Kidney (tissue), 14 donors: ENCODE results near the gene DKKL1. TPM values are rescaled to one million over a fixed set of nuclear protein-coding genes. Genes with fewer than 3 reads are reported as not detected.

ENCODE experiments used
- DNase-seq, 5 donors: peaks; one replicate each; pipeline ENCODE4 v3.0.0-alpha.2; 2013 to 2020
- FAIRE-seq: peaks from 2 replicates; lab custom pipeline; 2012; peaks lifted over from hg19 to GRCh38; lab: Jason Lieb, UNC
- H3K27ac ChIP-seq, 2 donors: one replicate each; pipeline ENCODE4 v1.7.0; 2013; ENCODE audit warnings: low read depth in 2 of 2, low read length in 2 of 2, inconsistent platforms in 1 of 2
- H3K27me3 ChIP-seq: one replicate; pipeline ENCODE4 v1.7.1; 2013; ENCODE audit warnings: low read length, inconsistent platforms; ENCODE audit not compliant: control insufficient read depth, insufficient read depth
- H3K36me3 ChIP-seq, 3 donors: one replicate each; pipeline versions ENCODE4 v1.7.0 to v1.7.1; 2013; ENCODE audit warnings: low read length in 3 of 3, control low read depth in 1 of 3, inconsistent platforms in 1 of 3; ENCODE audit not compliant: insufficient read depth in 3 of 3, control insufficient read depth in 2 of 3
- H3K4me1 ChIP-seq, 3 donors: one replicate each; pipeline versions ENCODE4 v1.7.0 to v1.7.1; 2013; ENCODE audit warnings: low read length in 3 of 3, inconsistent platforms in 1 of 3, low read depth in 1 of 3; ENCODE audit not compliant: control insufficient read depth in 2 of 3, insufficient read depth in 2 of 3
- H3K4me3 ChIP-seq, 3 donors: one replicate each; pipeline versions ENCODE4 v1.7.0 to v1.8.1; 2013; ENCODE audit warnings: low read length in 3 of 3, control low read depth in 1 of 3, inconsistent platforms in 1 of 3
- H3K9ac ChIP-seq, 3 donors: one replicate each; pipeline versions ENCODE4 v1.7.0 to v1.7.1; 2013; ENCODE audit warnings: low read length in 3 of 3, control low read depth in 1 of 3, inconsistent platforms in 1 of 3
- H3K9me3 ChIP-seq, 3 donors: one replicate each; pipeline versions ENCODE4 v1.7.0 to v1.7.1; 2013; ENCODE audit warnings: low read length in 3 of 3, control low read depth in 1 of 3, inconsistent platforms in 1 of 3; ENCODE audit not compliant: control insufficient read depth in 2 of 3, insufficient read depth in 1 of 3
- CTCF ChIP-seq: IDR thresholded peaks from 3 replicates; pipeline ENCODE4 v1.5.1; 2012; ENCODE audit warnings: mild to moderate bottlenecking, moderate library complexity, borderline replicate concordance; ENCODE audit not compliant: insufficient read depth; ENCODE audit errors: extremely low read depth
- intact Hi-C: fragments of 100-400 bp; cut with DNase I; formaldehyde crosslinking; loops from one replicate; pipeline ENCODE4 v1.11.1; 2022
- polyA plus RNA-seq: library from polyadenylated mRNA; stranded (reverse); fragments of 350-450 nt; fragmentation: Illumina TruSeq; extraction: RNeasy Lipid Tissue Mini Kit (QIAGEN cat#74804); gene quantifications from one replicate; pipeline ENCODE4 v1.2.3, GENCODE V29; 2014; ENCODE audit warnings: low read depth, low replicate concordance; ENCODE audit not compliant: insufficient read depth
- total RNA-seq: library from RNA; stranded (reverse); fragmentation: NEBNext Ultra II Directional; extraction: Animal tissue kit (Norgen Biotek cat#: 25700); gene quantifications from one replicate; pipeline ENCODE4 v1.2.1, GENCODE V29; 2021
- donor health status: control.
- donor health status: control.
- donor health status: control.
- donor health status: control.
- donor health status: control.
- donor health status: DM: yes; HTN: yes; CAD: no.
- donor health status: Normal renal cell carcinoma (clear cell type).

Gene DKKL1
- total and polyA plus RNA-seq, 2 donors from 2014 or later = 0.57 to 0.95 TPM

- no peak for DNase-seq
- Histone ChIP-seq H3K4me1 (no peaks in the 10 kb centered on the region), H3K27me3 (no peaks in the 10 kb centered on the region), H3K27ac (no peak overlapping the region), H3K4me3 (no peak overlapping the region), H3K36me3 (no peaks in the 10 kb centered on the region), H3K9ac (no peak overlapping the region), H3K9me3 (no peaks in the 10 kb centered on the region)
- no peak for TF ChIP-seq CTCF
- intact Hi-C loops = loop anchor here (10.0 kb wide), 1 partner anchor 49 kb away; the partner anchor contains the start of gene SLC17A7
- FAIRE-seq = no peak
Observed at GRCh38 chr19:49395581-49396407, 32.1 kb downstream of the DKKL1 start.

DNA sequence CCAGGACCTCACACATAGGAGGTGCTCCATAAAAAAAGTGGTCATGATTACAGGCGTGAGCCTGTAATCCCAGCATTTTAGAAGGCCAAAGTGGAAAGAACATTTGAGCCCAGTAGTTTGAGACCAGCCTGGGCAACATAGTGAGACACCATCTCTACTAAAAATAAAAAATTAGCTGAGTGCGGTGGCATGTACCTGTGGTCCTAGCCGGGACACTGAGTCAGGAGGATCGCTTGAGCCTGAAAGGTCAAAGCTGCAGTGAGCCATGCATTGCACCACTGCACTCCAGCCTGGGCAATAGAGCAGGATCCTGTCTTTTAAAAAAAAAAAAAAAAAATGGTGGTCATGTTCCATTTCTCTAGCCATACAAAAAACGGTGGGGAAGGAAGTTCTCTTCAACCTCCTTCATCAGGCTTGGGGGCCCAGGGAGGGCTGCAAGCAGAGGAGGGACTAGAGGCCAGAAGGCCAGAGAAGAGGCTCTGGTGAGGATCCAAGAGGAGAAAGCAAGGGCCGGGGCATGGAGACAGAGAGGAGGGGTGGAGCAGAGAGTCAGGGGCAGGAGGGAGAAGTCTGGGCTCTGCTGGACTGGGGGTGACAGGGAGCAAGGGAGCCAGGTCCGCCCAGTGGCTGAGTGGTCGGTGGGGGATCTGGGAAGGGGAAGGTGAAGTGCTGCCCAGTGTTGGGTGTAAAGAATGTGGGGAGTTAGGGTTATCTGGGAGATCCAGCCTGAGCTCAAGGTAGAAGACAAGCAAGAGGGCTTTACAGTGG is 33.2 kb downstream of the DKKL1 start:
- Histone ChIP-seq H3K9ac (no peak overlapping the region), H3K9me3 (no peaks in the 10 kb centered on the region), H3K36me3 (no peaks in the 10 kb centered on the region), H3K27me3 (no peaks in the 10 kb centered on the region), H3K4me3 (no peak overlapping the region), H3K27ac (no peak overlapping the region), H3K4me1 (no peaks in the 10 kb centered on the region)
- TF ChIP-seq CTCF = no peak
- FAIRE-seq = no peak
- no peak for DNase-seq
- intact Hi-C loops = loop anchor here (10.0 kb wide), 1 partner anchor 48 kb away; the partner anchor contains the start of gene SLC17A7

GRCh38 chr19:49398001-49398615 is 34.4 kb downstream of the DKKL1 start:
- Histone ChIP-seq H3K36me3 (no peaks in the 10 kb centered on the region), H3K27ac (no peak overlapping the region), H3K9ac (no peak overlapping the region), H3K4me3 (no peak overlapping the region), H3K4me1 (no peaks in the 10 kb centered on the region), H3K27me3 (no peaks in the 10 kb centered on the region), H3K9me3 (no peaks in the 10 kb centered on the region)
- intact Hi-C loops = loop anchor here (10.0 kb wide), 1 partner anchor 47 kb away; the partner anchor contains the start of gene SLC17A7
- no peak for FAIRE-seq
- no peak for TF ChIP-seq CTCF
- peak in 1 of 5 donors; percentile 27 for DNase-seq
